T-helper 1 cell treated with Interleukin-12 subunit alpha and Interleukin-12 subunit beta and Interleukin-4 antibody, amounts not matched to agents 30 ng/mL and 1 ng/mL, for 36 hours (primary cell): Measurements from ENCODE around the gene BLOC1S2. TPM values are rescaled to one million over a fixed set of nuclear protein-coding genes. Genes with fewer than 3 reads are reported as not detected.

Experiments
- total RNA-seq: library from RNA; stranded (reverse); gene quantifications from 2 replicates; pipeline ENCODE4 v1.2.3, GENCODE V29; 2022

BLOC1S2 gene
- total RNA-seq, 1 donor from 2014 or later, result 63.2 TPM

Other genes starting within 250 kb of the BLOC1S2 start
- not detected in 2 replicates for gene CPN1, start 204.8 kb downstream of the BLOC1S2 start, total RNA-seq
- gene ERLIN1, start 100.7 kb downstream of the BLOC1S2 start, total RNA-seq, result 14.1 and 17.2 TPM in 2 replicates
- gene CHUK, start 57.1 kb downstream of the BLOC1S2 start, total RNA-seq, result 29.7 and 30.3 TPM in 2 replicates
- 40.7 and 42.0 TPM in 2 replicates for gene CWF19L1, start 19.0 kb downstream of the BLOC1S2 start, total RNA-seq
- 0.20 and 0.24 TPM in 2 replicates for gene PKD2L1, start 43.5 kb upstream of the BLOC1S2 start, total RNA-seq
- gene SCD, start 60.6 kb upstream of the BLOC1S2 start, total RNA-seq, result 123 and 125 TPM in 2 replicates
- 0.20 TPM in 1 of 2 replicates, not detected in the other for gene WNT8B, start 176.3 kb upstream of the BLOC1S2 start, total RNA-seq
- 260 and 267 TPM in 2 replicates for gene SEC31B, start 233.2 kb upstream of the BLOC1S2 start, total RNA-seq
- 325 and 339 TPM in 2 replicates for gene NDUFB8, start 243.2 kb upstream of the BLOC1S2 start, total RNA-seq
- gene HIF1AN, start 249.3 kb upstream of the BLOC1S2 start, total RNA-seq, result 58.3 and 63.1 TPM in 2 replicates